IMR-90 (cell line): ENCODE measurements around the gene NFATC1. TPM values are rescaled to one million over a fixed set of nuclear protein-coding genes. Genes with fewer than 3 reads are reported as not detected.

Source experiments
- ATAC-seq: fragments of 200-7000 bp; cut with Tn5 transposase; 2 replicates; pipeline ENCODE4 v1.9.1; 2020; ENCODE audit warnings: low read depth, mild to moderate bottlenecking, moderate library complexity
- BruUV-seq: library from RNA; stranded (reverse); fragments of 400-500 nt; replicated peaks from 2 replicates; lab custom pipeline; 2021; lab: Mats Ljungman, UMichigan
- CTCF ChIA-PET: fragments of 300-600 bp; formaldehyde crosslinking; extraction: SDS; loops from one replicate; lab custom pipeline; 2021; ENCODE audit warnings: antibody characterized with exemption; lab: Yijun Ruan, JAX
- POLR2A ChIA-PET: fragments of 300-600 bp; sonication (Branson Sonifier 250); formaldehyde crosslinking; loops from one replicate; lab custom pipeline; 2022; ENCODE audit warnings: antibody characterized with exemption; ENCODE audit not compliant: unreplicated experiment; lab: Charles Lee
- DNase-seq: peaks from one replicate; pipeline ENCODE4 v3.0.0; 2013
- H2AFZ ChIP-seq: replicated peaks from 2 replicates; pipeline ENCODE3; 2013; ENCODE audit warnings: low read length, mild to moderate bottlenecking; ENCODE audit not compliant: poor library complexity
- H2AK5ac ChIP-seq: 2 replicates; pipeline ENCODE4 v1.6.1; 2013; ENCODE audit warnings: low read depth, low read length, inconsistent platforms
- H2AK9ac ChIP-seq: replicated peaks from 2 replicates; pipeline ENCODE3; 2013; ENCODE audit warnings: mild to moderate bottlenecking, low read depth, low read length, moderate library complexity; ENCODE audit not compliant: poor library complexity
- H2BK120ac ChIP-seq: 2 replicates; pipeline ENCODE4 v1.6.1; 2013; ENCODE audit warnings: low read depth, low read length, inconsistent platforms
- H2BK15ac ChIP-seq: 3 replicates; pipeline ENCODE4 v1.6.1; 2013; ENCODE audit warnings: low read depth, low read length, inconsistent platforms
- H2BK20ac ChIP-seq: 2 replicates; pipeline ENCODE4 v1.6.1; 2013; ENCODE audit warnings: low read depth, mild to moderate bottlenecking, inconsistent platforms, low read length, moderate library complexity
- H2BK5ac ChIP-seq: 2 replicates; pipeline ENCODE4 v1.6.1; 2013; ENCODE audit warnings: mild to moderate bottlenecking, low read depth, low read length, inconsistent platforms; ENCODE audit not compliant: poor library complexity, severe bottlenecking
- H3K14ac ChIP-seq: replicated peaks from 2 replicates; pipeline ENCODE4 v1.6.1; 2013; ENCODE audit warnings: low read depth, low read length, inconsistent platforms
- H3K18ac ChIP-seq: 2 replicates; pipeline ENCODE4 v1.6.1; 2013; ENCODE audit warnings: low read depth, low read length, control low read depth
- H3K23ac ChIP-seq: 2 replicates; pipeline ENCODE4 v1.6.1; 2013; ENCODE audit warnings: low read depth, low read length, inconsistent platforms
- H3K27ac ChIP-seq: 2 replicates; pipeline ENCODE4 v1.5.1; 2013; ENCODE audit warnings: mild to moderate bottlenecking, control low read depth, low read length; ENCODE audit not compliant: insufficient read depth
- H3K27me3 ChIP-seq: 2 replicates; pipeline ENCODE4 v1.6.1; 2013; ENCODE audit warnings: low read length; ENCODE audit not compliant: control insufficient read depth, insufficient read depth
- H3K36me3 ChIP-seq: 2 replicates; pipeline ENCODE4 v1.6.1; 2013; ENCODE audit warnings: low read length, mixed read lengths; ENCODE audit not compliant: control insufficient read depth, insufficient read depth
- H3K4ac ChIP-seq: 2 replicates; pipeline ENCODE4 v1.6.1; 2013; ENCODE audit warnings: low read depth, low read length, inconsistent platforms
- H3K4me1 ChIP-seq: 2 replicates; pipeline ENCODE4 v1.6.1; 2013; ENCODE audit warnings: low read length, mixed read lengths; ENCODE audit not compliant: control insufficient read depth, insufficient read depth
- H3K4me2 ChIP-seq: 2 replicates; pipeline ENCODE4 v1.6.1; 2013; ENCODE audit warnings: low read depth, mild to moderate bottlenecking, control low read depth, low read length, moderate library complexity
- H3K4me3 ChIP-seq: 2 replicates; pipeline ENCODE4 v1.5.1; 2013; ENCODE audit warnings: low read depth, mild to moderate bottlenecking, control low read depth, low read length, moderate library complexity; ENCODE audit not compliant: insufficient read depth
- H3K56ac ChIP-seq: 2 replicates; pipeline ENCODE4 v1.6.1; 2013; ENCODE audit warnings: low read length, inconsistent platforms; ENCODE audit not compliant: insufficient read depth; ENCODE audit errors: extremely low read depth
- H3K79me1 ChIP-seq, 2 experiments: 2 replicates each; pipeline ENCODE4 v1.6.1; 2013; ENCODE audit warnings: low read length in 2 of 2, inconsistent platforms in 1 of 2, low read depth in 1 of 2
- H3K9ac ChIP-seq: 2 replicates; pipeline ENCODE4 v1.6.1; 2013; ENCODE audit warnings: low read depth, low read length, control low read depth
- H3K9me1 ChIP-seq: 2 replicates; pipeline ENCODE4 v1.6.1; 2013; ENCODE audit warnings: low read length, inconsistent platforms; ENCODE audit not compliant: insufficient read depth
- H3K9me3 ChIP-seq: 2 replicates; pipeline ENCODE4 v1.6.1; 2013; ENCODE audit warnings: low read length; ENCODE audit not compliant: control insufficient read depth, insufficient read depth
- H4K20me1 ChIP-seq: 2 replicates; pipeline ENCODE4 v1.6.1; 2013; ENCODE audit warnings: low read length, inconsistent platforms; ENCODE audit not compliant: insufficient read depth
- H4K5ac ChIP-seq: 2 replicates; pipeline ENCODE4 v1.6.1; 2013; ENCODE audit warnings: mild to moderate bottlenecking, low read depth, low read length, control low read depth
- H4K8ac ChIP-seq, 2 experiments: 2 replicates each; pipeline ENCODE4 v1.6.1; 2013; ENCODE audit warnings: low read depth in 2 of 2, low read length in 2 of 2, control low read depth in 1 of 2, inconsistent platforms in 1 of 2
- H4K91ac ChIP-seq: 2 replicates; pipeline ENCODE4 v1.6.1; 2013; ENCODE audit warnings: low read depth, low read length, inconsistent platforms; ENCODE audit not compliant: insufficient read depth
- BHLHE40 ChIP-seq: fragments of 150-350 bp; IDR thresholded peaks from 2 replicates; pipeline ENCODE4 v1.6.1; 2016; ENCODE audit warnings: mild to moderate bottlenecking, low read depth, low read length
- CEBPB ChIP-seq: IDR thresholded peaks from 2 replicates; pipeline ENCODE4 v1.6.1; 2012; ENCODE audit warnings: low read depth, low read length, improper control_type of control experiment
- CHD1 ChIP-seq: IDR thresholded peaks from 2 replicates; pipeline ENCODE4 v1.6.1; 2012; ENCODE audit warnings: low read depth, low read length, improper control_type of control experiment
- FOS ChIP-seq: fragments of 150-350 bp; IDR thresholded peaks from 2 replicates; pipeline ENCODE4 v1.6.1; 2016; ENCODE audit warnings: low read depth, low read length
- MAFK ChIP-seq: IDR thresholded peaks from 2 replicates; pipeline ENCODE4 v1.6.1; 2012; ENCODE audit warnings: low read depth, low read length, improper control_type of control experiment
- MAZ ChIP-seq: IDR thresholded peaks from 2 replicates; pipeline ENCODE4 v1.6.1; 2012; ENCODE audit warnings: low read depth, mild to moderate bottlenecking, low read length, improper control_type of control experiment, moderate library complexity, borderline replicate concordance
- MXI1 ChIP-seq: IDR thresholded peaks from 2 replicates; pipeline ENCODE4 v1.6.1; 2012; ENCODE audit warnings: low read depth, mild to moderate bottlenecking, low read length, moderate library complexity, borderline replicate concordance
- RCOR1 ChIP-seq: IDR thresholded peaks from 2 replicates; pipeline ENCODE4 v1.6.1; 2012; ENCODE audit warnings: mild to moderate bottlenecking, low read length, improper control_type of control experiment; ENCODE audit not compliant: insufficient replicate concordance
- WGBS, 2 experiments: methylation state at CpG; one replicate each; pipeline versions ENCODE4 v1.1.5 to v1.1.7; 2013; ENCODE audit warnings: missing lambda C conversion rate in 2 of 2; ENCODE audit not compliant: insufficient read length in 1 of 2; ENCODE audit errors: extremely low coverage in 2 of 2; 5-methylcytosine and 5-hydroxymethylcytosine counted together
- dilution Hi-C: fragments of 300-500 bp; cut with HindIII; formaldehyde crosslinking; loops from one replicate; pipeline ENCODE4 v1.14.3; 2018; ENCODE audit warnings: low sequenced_read_pairs; ENCODE audit not compliant: unreplicated experiment
- in situ Hi-C: fragments of 300-500 bp; cut with MboI; formaldehyde crosslinking; loops from 3 replicates; pipeline ENCODE4 v1.14.3; 2019; ENCODE audit warnings: low sequenced_read_pairs, inconsistent platforms, mixed read lengths
- intact Hi-C: fragments of 100-400 bp; cut with micrococcal nuclease; formaldehyde crosslinking; loops from 2 replicates; pipeline ENCODE4 v1.10.0; 2022
- polyA plus RNA-seq, 3 experiments: library from polyadenylated mRNA; depleted of rRNA; stranded (reverse); fragments of >200 nt; gene quantifications; 2 replicates each; pipeline ENCODE4 v1.2.3, GENCODE V29; 2012; ENCODE audit warnings: low replicate concordance in 1 of 3
- total RNA-seq: library from RNA; depleted of rRNA; stranded (reverse); fragments of >200 nt; gene quantifications from 2 replicates; pipeline ENCODE4 v1.2.3, GENCODE V29; 2012

The NFATC1 gene
- total and polyA plus RNA-seq, 2 of the 4 experiments (the other 2 are of a cell fraction) = 0.36 to 1.8 TPM

DNA sequence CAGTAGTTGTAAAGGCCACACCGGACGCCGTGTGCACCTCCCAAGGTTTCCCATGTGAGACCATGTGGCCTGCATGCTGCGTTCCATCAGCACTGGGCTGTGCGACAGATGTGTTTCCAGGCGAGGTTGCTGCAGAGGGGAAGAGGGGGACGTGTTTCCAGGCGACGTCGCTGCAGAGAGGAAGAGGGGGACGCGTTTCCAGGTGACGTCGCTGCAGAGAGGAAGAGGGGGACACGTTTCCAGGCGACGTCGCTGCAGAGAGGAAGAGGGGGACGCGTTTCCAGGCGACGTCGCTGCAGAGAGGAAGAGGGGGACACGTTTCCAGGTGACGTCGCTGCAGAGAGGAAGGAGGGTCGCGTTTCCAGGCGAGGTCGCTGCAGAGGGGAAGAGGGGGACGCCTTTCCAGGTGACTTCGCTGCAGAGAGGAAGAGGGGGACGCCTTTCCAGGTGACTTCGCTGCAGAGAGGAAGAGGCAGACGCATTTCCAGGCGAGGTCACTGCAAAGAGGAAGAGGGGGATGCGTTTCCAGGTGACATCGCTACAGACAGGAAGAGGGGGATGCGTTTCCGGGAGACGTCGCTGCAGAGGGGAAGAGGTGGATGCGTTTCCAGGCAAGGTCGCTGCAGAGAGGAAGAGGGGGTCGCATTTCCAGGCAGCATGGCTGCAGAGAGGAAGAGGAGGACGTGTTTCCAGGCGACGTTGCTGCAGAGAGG, 24.5 kb downstream of the NFATC1 start:
- no peak overlapping the region for H2AK9ac ChIP-seq
- in situ Hi-C loops = no loop called here
- no peak overlapping the region for H3K4me2 ChIP-seq
- H3K14ac ChIP-seq = no peak overlapping the region
- H4K20me1 ChIP-seq = no peaks in the 10 kb centered on the region
- no peak overlapping the region for H4K8ac ChIP-seq
- H3K4ac ChIP-seq = no peak overlapping the region
- H3K4me1 ChIP-seq = no peaks in the 10 kb centered on the region; the same call in 1 of the 2 replicates
- no peak overlapping the region for H2BK20ac ChIP-seq
- intact Hi-C loops = no loop called here
- no peak overlapping the region for H3K56ac ChIP-seq
- 81% methylated on average over 29 of the region's 48 CpGs; no CpG with 5 or more reads in 1 of the 2 experiments for WGBS, 2 experiments
- no TSS peak for BruUV-seq
- no peak overlapping the region for H2BK5ac ChIP-seq
- no peaks in the 10 kb centered on the region for H3K79me1 ChIP-seq
- TF ChIP-seq MXI1 (no peak), CHD1 (no peak), MAZ (no peak), BHLHE40 (no peak), FOS (no peak), RCOR1 (no peak), MAFK (no peak), CEBPB (no peak)
- no peak overlapping the region for H3K18ac ChIP-seq
- H2BK120ac ChIP-seq = no peak overlapping the region
- no peak overlapping the region for H3K9ac ChIP-seq
- no peak overlapping the region for H2AFZ ChIP-seq
- H2BK15ac ChIP-seq = no peak overlapping the region
- no peak overlapping the region for H4K91ac ChIP-seq
- H3K27me3 ChIP-seq = no peaks in the 10 kb centered on the region
- CTCF ChIA-PET = no interaction called here
- ATAC-seq = no peak
- H3K9me1 ChIP-seq = no peaks in the 10 kb centered on the region
- peaks cover 4% of the 10 kb centered on the region; the same call in 1 of the 2 replicates for H3K36me3 ChIP-seq
- dilution Hi-C loops = no loop called here
- H2AK5ac ChIP-seq = no peak overlapping the region
- POLR2A ChIA-PET = no interaction called here
- H3K27ac ChIP-seq = no peak overlapping the region
- H3K9me3 ChIP-seq = no peaks in the 10 kb centered on the region
- no peak overlapping the region for H4K5ac ChIP-seq
- H3K23ac ChIP-seq = no peak overlapping the region
- no peak overlapping the region for H3K4me3 ChIP-seq
- DNase-seq = no peak
